Mesendoderm (in vitro differentiated cells): ENCODE results near the gene SKOR1.

ENCODE experiments used
- DNase-seq: peaks from one replicate; pipeline ENCODE4 v3.0.0; 2013
- H2AK5ac ChIP-seq: 2 replicates; pipeline ENCODE4 v1.6.1; 2013; ENCODE audit warnings: low read length, inconsistent platforms
- H2BK120ac ChIP-seq: 2 replicates; pipeline ENCODE4 v1.6.1; 2013; ENCODE audit warnings: low read depth, mild to moderate bottlenecking, low read length, moderate library complexity, mixed read lengths
- H2BK15ac ChIP-seq: replicated peaks from 2 replicates; pipeline ENCODE4 v1.6.1; 2013; ENCODE audit warnings: low read depth, mild to moderate bottlenecking, moderate library complexity
- H2BK5ac ChIP-seq: 2 replicates; pipeline ENCODE4 v1.6.1; 2013; ENCODE audit warnings: low read length, inconsistent platforms
- H3K18ac ChIP-seq: 2 replicates; pipeline ENCODE4 v1.6.1; 2013; ENCODE audit warnings: mild to moderate bottlenecking, low read length, mixed read lengths
- H3K23ac ChIP-seq: one replicate; pipeline ENCODE4 v1.6.1; 2013; ENCODE audit warnings: low read length
- H3K27ac ChIP-seq: 2 replicates; pipeline ENCODE4 v1.5.1; 2013; ENCODE audit warnings: low read depth, mild to moderate bottlenecking, inconsistent platforms, low read length, moderate library complexity
- H3K27me3 ChIP-seq: 2 replicates; pipeline ENCODE4 v1.6.1; 2013; ENCODE audit warnings: low read length, control low read depth, mild to moderate bottlenecking, inconsistent platforms; ENCODE audit not compliant: insufficient read depth, poor library complexity
- H3K36me3 ChIP-seq: 2 replicates; pipeline ENCODE4 v1.6.1; 2013; ENCODE audit warnings: low read length, inconsistent platforms; ENCODE audit not compliant: control insufficient read depth, insufficient read depth
- H3K4ac ChIP-seq: one replicate; pipeline ENCODE4 v1.6.1; 2013; ENCODE audit warnings: low read depth, mild to moderate bottlenecking, low read length, moderate library complexity
- H3K4me1 ChIP-seq: 2 replicates; pipeline ENCODE4 v1.6.1; 2013; ENCODE audit warnings: low read depth, low read length, inconsistent platforms; ENCODE audit not compliant: control insufficient read depth
- H3K4me2 ChIP-seq: 2 replicates; pipeline ENCODE4 v1.6.1; 2013; ENCODE audit warnings: low read length
- H3K4me3 ChIP-seq: 2 replicates; pipeline ENCODE4 v1.5.1; 2013; ENCODE audit warnings: mild to moderate bottlenecking, low read length
- H3K56ac ChIP-seq: one replicate; pipeline ENCODE4 v1.6.1; 2013; ENCODE audit warnings: low read length
- H3K79me1 ChIP-seq: 2 replicates; pipeline ENCODE4 v1.6.1; 2013; ENCODE audit warnings: low read length, inconsistent platforms
- H3K79me2 ChIP-seq: 2 replicates; pipeline ENCODE4 v1.6.1; 2013; ENCODE audit warnings: mild to moderate bottlenecking, low read length; ENCODE audit not compliant: control insufficient read depth, insufficient read depth
- H3K9ac ChIP-seq: 2 replicates; pipeline ENCODE4 v1.6.1; 2013; ENCODE audit warnings: low read length, inconsistent platforms
- H4K5ac ChIP-seq: one replicate; pipeline ENCODE4 v1.6.1; 2013; ENCODE audit warnings: low read length
- H4K8ac ChIP-seq: one replicate; pipeline ENCODE4 v1.6.1; 2013; ENCODE audit warnings: low read depth, mild to moderate bottlenecking, control low read depth, low read length, moderate library complexity
- WGBS: extraction: QIAGEN DNeasy Blood & Tissue Kit; methylation state at CpG from one replicate; pipeline ENCODE4 v1.1.7; 2013; ENCODE audit warnings: low lambda C conversion rate, missing lambda C conversion rate; ENCODE audit not compliant: insufficient coverage; ENCODE audit errors: extremely low coverage; 5-methylcytosine and 5-hydroxymethylcytosine counted together

SKOR1 gene

GRCh38 chr15:67849538-67849937 lies 24.2 kb downstream of the SKOR1 start:
- no peak overlapping the region for H2BK5ac ChIP-seq
- no peaks in the 10 kb centered on the region for H3K79me2 ChIP-seq
- H3K56ac ChIP-seq = no peak overlapping the region
- H3K18ac ChIP-seq = no peak overlapping the region
- no peak overlapping the region for H4K8ac ChIP-seq
- no peaks in the 10 kb centered on the region for H3K36me3 ChIP-seq
- no peaks in the 10 kb centered on the region for H3K27me3 ChIP-seq
- peaks cover 11% of the 10 kb centered on the region for H3K4me1 ChIP-seq
- no peak overlapping the region for H2BK120ac ChIP-seq
- H3K27ac ChIP-seq = no peak overlapping the region
- no peak overlapping the region for H3K9ac ChIP-seq
- no peak overlapping the region for H4K5ac ChIP-seq
- WGBS = no CpG with 5 or more reads among the region's 1 CpG
- no peak overlapping the region for H2BK15ac ChIP-seq
- H3K79me1 ChIP-seq = no peaks in the 10 kb centered on the region
- no peak overlapping the region for H2AK5ac ChIP-seq
- H3K4ac ChIP-seq = no peak overlapping the region
- H3K4me2 ChIP-seq = no peak overlapping the region
- no peak overlapping the region for H3K4me3 ChIP-seq
- H3K23ac ChIP-seq = no peak overlapping the region
- DNase-seq = no peak

DNA sequence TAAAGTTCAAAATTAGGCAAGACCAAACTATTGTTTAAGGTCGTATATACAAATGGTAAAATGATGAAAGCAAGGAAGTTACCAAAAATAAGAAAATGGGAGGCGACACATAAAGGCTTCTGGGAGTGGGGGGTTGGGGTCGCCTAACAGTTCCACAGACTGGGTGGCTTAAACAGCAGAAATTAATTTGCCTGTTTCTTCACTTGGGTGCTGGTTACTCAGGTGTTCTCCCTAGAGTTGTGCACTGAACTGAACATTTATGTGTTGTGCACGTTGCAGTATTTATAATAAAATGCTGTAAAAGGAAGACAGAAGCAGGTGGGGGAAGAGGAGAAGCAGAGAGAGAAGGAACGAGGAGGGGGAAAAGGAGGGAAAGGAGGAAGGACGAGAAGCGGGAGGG lies 25.0 kb downstream of the SKOR1 start:
- H3K23ac ChIP-seq = no peak overlapping the region
- no peak overlapping the region for H3K4ac ChIP-seq
- H2BK5ac ChIP-seq = no peak overlapping the region
- H4K8ac ChIP-seq = no peak overlapping the region
- no peak overlapping the region for H4K5ac ChIP-seq
- no peak overlapping the region for H3K27ac ChIP-seq
- peaks cover 7% of the 10 kb centered on the region for H3K4me1 ChIP-seq
- no peaks in the 10 kb centered on the region for H3K79me1 ChIP-seq
- H3K79me2 ChIP-seq = no peaks in the 10 kb centered on the region
- DNase-seq = no peak
- no peaks in the 10 kb centered on the region for H3K27me3 ChIP-seq
- no peak overlapping the region for H3K9ac ChIP-seq
- no peak overlapping the region for H2AK5ac ChIP-seq
- no peak overlapping the region for H2BK15ac ChIP-seq
- no peak overlapping the region for H2BK120ac ChIP-seq
- no peak overlapping the region for H3K4me3 ChIP-seq
- no peak overlapping the region for H3K56ac ChIP-seq
- no peaks in the 10 kb centered on the region for H3K36me3 ChIP-seq
- no peak overlapping the region for H3K4me2 ChIP-seq
- no CpG with 5 or more reads among the region's 7 CpGs for WGBS
- H3K18ac ChIP-seq = no peak overlapping the region

DNA sequence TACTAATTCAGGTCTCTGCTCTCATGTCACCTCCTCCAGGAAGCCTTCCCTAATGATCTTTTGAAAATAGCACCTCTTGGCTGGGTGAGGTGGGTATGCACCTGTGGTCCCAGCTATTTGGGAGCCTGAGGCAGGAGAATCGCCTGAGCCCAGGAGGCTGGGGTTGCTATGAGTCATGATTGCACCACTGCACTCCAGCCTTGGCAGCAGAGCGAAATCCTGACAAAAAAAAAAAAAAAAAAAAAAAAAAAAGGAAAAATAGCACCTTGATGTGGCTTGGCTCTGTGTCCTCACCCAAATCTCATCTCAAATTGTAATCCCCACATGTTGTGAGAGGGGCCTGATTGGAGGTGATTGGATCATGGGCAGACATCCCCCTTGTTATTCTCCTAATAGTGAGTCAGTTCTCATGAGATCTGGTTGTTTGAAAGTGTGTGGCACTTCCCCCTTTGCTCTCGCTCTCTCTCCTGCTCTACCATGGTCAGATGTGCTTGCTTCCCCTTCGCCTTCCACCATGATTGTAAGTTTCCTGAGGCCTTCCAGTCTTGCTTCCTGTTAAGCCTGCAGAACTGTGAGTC lies 25.8 kb downstream of the SKOR1 start:
- no peak for DNase-seq
- Histone ChIP-seq H2BK120ac (no peak overlapping the region), H4K8ac (no peak overlapping the region), H3K23ac (no peak overlapping the region), H3K4me2 (no peak overlapping the region), H2BK5ac (no peak overlapping the region), H3K9ac (no peak overlapping the region), H3K27me3 (no peaks in the 10 kb centered on the region), H3K79me2 (no peaks in the 10 kb centered on the region), H3K4ac (no peak overlapping the region), H2AK5ac (no peak overlapping the region), H3K27ac (no peak overlapping the region), H3K4me1 (peaks cover 6% of the 10 kb centered on the region), H4K5ac (no peak overlapping the region), H3K79me1 (no peaks in the 10 kb centered on the region), H2BK15ac (no peak overlapping the region), H3K56ac (no peak overlapping the region), H3K36me3 (no peaks in the 10 kb centered on the region), H3K18ac (no peak overlapping the region), H3K4me3 (no peak overlapping the region)
- no CpG with 5 or more reads among the region's 4 CpGs for WGBS

- H3K79me2 ChIP-seq = no peaks in the 10 kb centered on the region
- no peak overlapping the region for H3K4me3 ChIP-seq
- H2BK5ac ChIP-seq = no peak overlapping the region
- no peak overlapping the region for H3K4ac ChIP-seq
- H4K5ac ChIP-seq = no peak overlapping the region
- H3K79me1 ChIP-seq = no peaks in the 10 kb centered on the region
- H2BK120ac ChIP-seq = no peak overlapping the region
- no peak overlapping the region for H3K9ac ChIP-seq
- H3K4me2 ChIP-seq = no peak overlapping the region
- H3K36me3 ChIP-seq = no peaks in the 10 kb centered on the region
- no peak for DNase-seq
- no CpG with 5 or more reads among the region's 3 CpGs for WGBS
- no peak overlapping the region for H2AK5ac ChIP-seq
- H3K27me3 ChIP-seq = no peaks in the 10 kb centered on the region
- H4K8ac ChIP-seq = no peak overlapping the region
- H3K4me1 ChIP-seq = peaks cover 6% of the 10 kb centered on the region
- H3K56ac ChIP-seq = peak overlapping the region; percentile 46
- no peak overlapping the region for H3K23ac ChIP-seq
- no peak overlapping the region for H2BK15ac ChIP-seq
- no peak overlapping the region for H3K27ac ChIP-seq
- H3K18ac ChIP-seq = no peak overlapping the region
Observed at GRCh38 chr15:67852418-67852817, 27.1 kb downstream of the SKOR1 start.

- H2AK5ac ChIP-seq = no peak overlapping the region
- no peak overlapping the region for H3K23ac ChIP-seq
- WGBS = no CpG with 5 or more reads among the region's 3 CpGs
Observed at GRCh38 chr15:67853454-67853853, 28.1 kb downstream of the SKOR1 start.

DNA sequence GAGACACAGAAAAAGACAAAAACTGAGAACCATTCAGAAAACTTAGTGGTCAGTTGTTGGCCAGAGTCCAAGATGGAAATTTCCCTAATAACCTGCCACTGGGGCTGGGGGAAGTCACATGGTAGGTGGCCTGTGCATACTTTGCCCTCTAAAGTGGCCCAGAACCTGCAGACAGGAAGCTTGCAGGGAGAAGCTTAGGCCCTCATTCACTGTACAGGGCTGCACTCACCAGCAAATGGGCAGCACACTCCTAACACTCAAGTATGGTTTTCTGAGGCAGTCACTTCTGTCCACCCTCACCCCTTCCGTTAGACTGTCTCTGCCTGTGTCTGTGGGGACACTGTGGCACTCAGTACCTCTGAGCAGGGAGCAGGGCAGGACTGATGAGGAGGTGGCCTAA lies 29.0 kb downstream of the SKOR1 start:
- no peak overlapping the region for H3K4ac ChIP-seq
- H3K4me1 ChIP-seq = peaks cover 6% of the 10 kb centered on the region
- H3K27ac ChIP-seq = no peak overlapping the region
- H3K27me3 ChIP-seq = no peaks in the 10 kb centered on the region
- no peak overlapping the region for H4K8ac ChIP-seq
- H4K5ac ChIP-seq = no peak overlapping the region
- no peaks in the 10 kb centered on the region for H3K36me3 ChIP-seq
- no peak overlapping the region for H2BK5ac ChIP-seq
- no peak overlapping the region for H3K18ac ChIP-seq
- no peak for DNase-seq
- no peaks in the 10 kb centered on the region for H3K79me2 ChIP-seq
- no peak overlapping the region for H2BK15ac ChIP-seq
- no peaks in the 10 kb centered on the region for H3K79me1 ChIP-seq
- H3K4me3 ChIP-seq = no peak overlapping the region
- no peak overlapping the region for H3K23ac ChIP-seq
- H3K4me2 ChIP-seq = no peak overlapping the region
- H3K9ac ChIP-seq = no peak overlapping the region
- H2BK120ac ChIP-seq = no peak overlapping the region
- no peak overlapping the region for H2AK5ac ChIP-seq
- no CpG with 5 or more reads among the region's 1 CpG for WGBS
- H3K56ac ChIP-seq = peak overlapping the region; percentile 65

More at GRCh38 chr15:67853454-67853853, 28.1 kb downstream of the SKOR1 start:
- no peak overlapping the region for H3K4me2 ChIP-seq
- H2BK15ac ChIP-seq = no peak overlapping the region
- no peak for DNase-seq
- no peak overlapping the region for H3K4ac ChIP-seq
- H2BK5ac ChIP-seq = no peak overlapping the region
- H3K79me2 ChIP-seq = no peaks in the 10 kb centered on the region
- H2BK120ac ChIP-seq = no peak overlapping the region
- H3K36me3 ChIP-seq = no peaks in the 10 kb centered on the region
- no peak overlapping the region for H3K27ac ChIP-seq
- no peak overlapping the region for H3K9ac ChIP-seq
- no peak overlapping the region for H4K8ac ChIP-seq
- H3K4me1 ChIP-seq = peaks cover 6% of the 10 kb centered on the region
- no peaks in the 10 kb centered on the region for H3K27me3 ChIP-seq
- no peak overlapping the region for H3K18ac ChIP-seq
- no peak overlapping the region for H4K5ac ChIP-seq
- H3K4me3 ChIP-seq = no peak overlapping the region
- H3K79me1 ChIP-seq = no peaks in the 10 kb centered on the region
- no peak overlapping the region for H3K56ac ChIP-seq
